Measurements from ENCODE around the gene STARD3.
A peak's percentile ranks its signal among the peaks of the same experiment; 100 is the strongest.

Gene STARD3

DNA sequence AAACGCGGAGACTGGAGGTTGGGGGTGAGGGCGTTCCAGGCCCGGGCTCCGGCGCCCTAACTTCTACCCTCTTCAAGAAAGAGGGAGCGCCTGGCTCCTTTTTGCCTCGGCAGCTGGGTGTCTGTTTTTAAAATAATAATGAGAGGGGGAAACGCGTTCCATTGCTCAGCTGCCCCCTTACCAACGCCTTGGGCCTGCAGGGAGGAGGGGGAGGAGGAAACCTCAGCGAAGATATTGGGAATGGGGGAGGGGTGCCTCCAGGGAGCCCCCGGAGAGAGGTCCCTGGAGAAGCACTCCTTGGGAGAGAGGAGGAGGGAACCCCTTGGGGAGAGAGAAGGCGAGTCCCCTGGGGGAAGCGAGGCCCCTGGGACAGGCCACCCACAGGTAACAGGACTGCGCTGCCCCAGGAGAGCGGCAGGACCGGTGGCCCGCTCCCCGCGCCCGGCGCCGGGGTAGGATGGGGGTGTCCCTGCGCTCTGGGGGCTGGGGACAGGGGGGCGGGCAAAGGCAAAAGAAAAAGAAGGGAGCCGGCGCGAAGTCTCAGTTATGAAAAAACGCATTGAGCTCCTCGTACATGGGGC, 31.9 kb upstream of the STARD3 start:
- DNase-seq, result no peak

DNA sequence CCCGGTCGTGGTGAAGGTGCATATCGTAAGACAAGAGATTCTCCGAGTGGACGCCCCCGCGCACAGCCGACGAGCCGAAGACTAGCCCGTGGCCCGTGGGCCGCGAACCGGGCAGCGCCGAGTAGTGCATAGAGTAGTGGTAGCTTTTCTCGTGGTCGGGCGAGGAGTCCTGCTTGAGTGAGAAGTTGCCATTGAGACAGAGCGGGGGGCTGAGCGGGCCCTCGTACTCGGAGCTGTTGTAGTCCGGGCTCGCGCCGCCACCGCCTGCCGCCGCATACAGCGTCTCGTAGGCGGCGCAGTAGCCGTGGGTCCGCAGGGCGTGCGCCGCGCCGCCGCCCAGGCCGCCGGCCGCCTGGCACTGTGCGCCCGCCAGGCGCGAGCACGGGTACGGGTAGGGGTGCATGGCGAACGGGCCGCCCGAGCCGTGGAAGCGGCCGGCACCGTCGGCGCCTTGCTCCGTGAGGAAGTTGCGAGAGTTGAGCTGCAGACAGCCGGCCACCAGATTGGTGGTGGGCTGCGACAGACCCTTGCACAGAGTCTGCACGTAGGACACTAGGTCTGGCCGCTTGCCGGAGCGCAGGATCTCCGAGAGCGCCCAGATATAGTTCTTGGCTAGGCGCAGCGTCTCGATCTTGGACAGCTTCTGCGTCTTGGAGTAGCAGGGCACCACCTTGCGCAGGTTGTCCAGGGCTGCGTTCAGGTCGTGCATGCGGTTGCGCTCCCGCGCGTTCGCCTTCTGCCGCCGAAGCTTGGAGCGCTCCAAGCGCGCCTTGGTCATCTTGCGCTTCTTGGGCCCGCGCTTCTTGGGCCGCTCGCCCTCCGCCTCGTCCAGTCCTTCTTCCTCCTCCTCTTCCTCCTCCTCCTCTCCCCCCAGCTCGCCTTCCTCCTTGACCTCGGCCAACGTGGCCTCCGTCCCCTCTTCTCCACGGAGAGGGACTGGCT, 31.2 kb upstream of the STARD3 start:
- DNase-seq, result no peak

DNA sequence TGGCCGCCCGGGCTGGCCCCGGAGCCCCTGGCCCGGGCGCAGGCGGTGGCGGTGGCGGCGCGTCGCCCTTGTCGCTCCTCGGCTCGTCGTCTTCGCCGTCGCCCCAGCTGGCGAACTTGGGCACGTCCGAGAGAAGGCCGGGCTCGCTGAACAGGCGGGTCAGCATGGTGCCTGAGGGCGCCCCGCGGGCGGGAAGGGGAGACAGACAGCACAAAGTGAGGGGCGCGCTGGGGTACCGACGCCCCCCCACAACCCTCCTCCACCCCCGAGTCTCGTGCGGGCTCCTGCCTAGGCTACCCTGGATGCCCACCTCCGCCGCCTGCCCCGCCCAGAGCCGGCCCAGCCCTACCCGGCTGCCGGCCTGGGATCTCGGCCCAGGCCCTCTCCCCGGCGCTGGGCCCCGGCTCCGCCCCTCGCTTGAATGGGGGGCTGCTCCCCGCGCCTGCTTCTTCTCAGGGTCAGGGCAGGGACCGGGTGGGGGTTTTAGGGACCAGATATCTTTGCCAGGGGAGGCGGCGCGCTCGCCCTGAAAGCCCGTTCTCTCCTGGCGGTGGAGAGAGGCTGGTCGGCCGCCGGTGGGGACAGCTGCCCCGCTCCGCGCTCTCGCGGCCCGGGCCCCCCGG, 30.4 kb upstream of the STARD3 start:
- DNase-seq, result no peak

DNA sequence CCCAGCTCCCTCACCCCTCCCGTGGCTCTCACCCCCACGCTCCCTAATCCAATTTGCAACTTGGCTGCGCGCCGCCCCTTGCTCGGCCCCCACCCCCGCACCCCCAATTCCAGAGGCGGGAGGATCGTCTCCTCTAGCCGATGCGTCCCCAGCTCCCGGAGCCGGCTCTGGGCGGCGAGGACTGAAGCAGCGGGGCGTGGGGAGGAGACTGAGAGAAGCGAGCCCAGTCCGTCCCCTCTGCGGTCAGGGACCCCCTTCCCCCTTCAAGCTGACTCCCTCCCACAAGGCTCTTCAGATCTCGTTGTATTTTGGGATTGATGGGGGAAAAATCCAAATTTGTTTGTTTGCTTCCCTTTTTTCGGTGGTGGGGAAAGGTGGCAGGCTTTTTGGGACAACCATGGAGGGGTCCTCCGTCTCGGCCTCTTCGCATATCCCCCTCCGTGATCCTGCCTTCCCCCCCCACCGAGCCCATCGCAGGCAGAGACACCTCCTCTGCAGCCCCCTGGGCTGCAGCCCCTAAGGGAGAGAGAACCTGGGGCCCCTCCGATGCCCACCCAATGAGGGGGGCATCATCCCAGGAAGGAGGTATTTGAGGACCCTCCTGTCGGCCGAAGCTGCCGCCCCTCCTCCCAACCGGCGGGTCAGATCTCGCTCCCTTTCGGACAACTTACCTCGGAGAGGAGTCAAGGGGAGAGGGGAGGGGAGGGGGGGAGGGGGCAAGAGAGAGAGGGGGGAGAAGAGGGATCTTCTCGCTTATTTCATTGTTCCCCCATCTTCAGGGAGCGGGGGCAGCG, 29.7 kb upstream of the STARD3 start:
- no peak for DNase-seq

DNA sequence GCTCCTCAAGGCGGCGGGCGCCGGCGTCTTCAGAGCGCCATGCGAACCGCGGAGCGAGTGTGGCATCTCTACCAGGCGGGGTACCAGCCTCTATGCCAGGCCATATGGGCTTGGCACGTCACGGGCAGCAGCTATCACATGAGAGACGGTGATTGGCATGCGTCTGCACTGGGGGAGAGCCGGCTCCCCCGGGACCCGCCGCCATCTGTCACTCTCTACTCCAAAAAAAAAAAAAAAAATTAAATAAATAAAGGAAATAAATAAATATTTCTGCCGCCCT, 29.2 kb upstream of the STARD3 start, which contains the start of gene NEUROD2:
Gene NEUROD2, minus strand, starts transcription at position 70 of the 280 bp plus-strand sequence. CDS start 1,321 bp downstream, outside the sequence.
- DNase-seq, result no peak

DNA sequence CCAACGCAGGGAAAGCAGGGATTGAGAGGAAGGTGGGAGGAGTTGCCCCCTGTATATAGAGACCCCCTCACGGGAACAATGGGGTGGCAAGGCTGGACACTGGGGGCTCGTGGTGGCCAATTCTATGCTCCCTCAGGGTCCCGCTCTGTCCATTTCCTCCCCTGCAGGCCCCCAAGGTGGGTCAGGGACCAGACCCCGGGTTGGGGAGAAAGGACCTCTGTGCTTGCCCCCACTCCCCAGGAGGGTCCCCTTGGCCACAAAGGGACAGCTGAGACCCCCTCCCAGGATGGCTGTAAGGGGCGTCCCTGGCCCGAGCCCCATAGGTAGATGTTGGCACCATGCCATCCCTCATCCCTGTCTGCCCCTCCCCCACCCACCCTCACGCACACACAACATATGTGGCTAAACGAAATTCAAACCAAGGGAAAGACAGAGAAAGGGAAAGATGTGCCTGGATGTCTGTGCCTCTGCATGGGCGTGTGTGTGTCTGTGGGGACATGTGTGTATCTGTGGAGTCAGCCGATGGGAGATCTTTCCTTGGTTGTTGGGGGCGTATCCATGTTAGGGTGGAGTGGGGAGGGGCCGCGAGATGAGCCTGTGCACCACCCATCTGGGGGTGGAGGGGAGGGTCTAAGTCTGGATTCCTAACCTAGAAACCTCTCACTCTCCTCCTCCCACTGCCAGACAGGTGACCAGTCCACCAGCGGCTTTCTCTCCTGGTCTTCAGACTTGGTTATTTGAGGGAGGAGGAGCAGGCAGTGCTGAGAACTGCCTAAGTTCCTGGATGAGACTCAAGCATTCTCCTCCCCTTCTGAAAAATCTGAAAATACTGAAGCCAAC, 28.6 kb upstream of the STARD3 start:
- no peak for DNase-seq

DNA sequence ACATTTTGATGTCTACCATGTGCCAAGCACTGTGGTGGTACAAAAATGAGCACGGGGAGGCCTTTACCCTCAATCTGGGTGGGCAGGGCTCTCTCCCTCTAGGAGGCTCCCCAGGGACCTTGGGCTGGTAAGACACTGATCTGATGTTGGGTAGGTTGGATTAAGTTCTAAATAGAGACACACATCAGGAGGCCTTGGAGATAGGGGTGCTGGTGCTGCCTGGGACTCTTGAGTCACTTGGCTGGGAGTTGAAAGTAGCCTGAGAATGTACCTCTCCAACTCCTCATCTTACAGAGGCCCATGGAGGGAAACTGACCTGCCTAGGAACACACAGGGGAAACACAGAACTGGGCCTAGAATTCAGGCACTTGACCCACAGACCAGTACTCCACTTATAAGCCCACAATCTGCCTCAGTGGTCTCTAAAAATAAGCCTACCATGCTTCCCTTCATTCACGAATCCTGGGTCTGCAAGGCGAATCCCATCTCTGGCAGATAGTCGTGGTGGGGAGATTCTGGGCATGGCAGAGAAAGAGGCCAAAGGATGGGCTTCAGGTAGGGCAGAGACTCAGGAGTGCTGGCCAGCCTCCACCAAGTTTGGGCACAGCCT, 27.4 kb upstream of the STARD3 start:
- no peak for DNase-seq

DNA sequence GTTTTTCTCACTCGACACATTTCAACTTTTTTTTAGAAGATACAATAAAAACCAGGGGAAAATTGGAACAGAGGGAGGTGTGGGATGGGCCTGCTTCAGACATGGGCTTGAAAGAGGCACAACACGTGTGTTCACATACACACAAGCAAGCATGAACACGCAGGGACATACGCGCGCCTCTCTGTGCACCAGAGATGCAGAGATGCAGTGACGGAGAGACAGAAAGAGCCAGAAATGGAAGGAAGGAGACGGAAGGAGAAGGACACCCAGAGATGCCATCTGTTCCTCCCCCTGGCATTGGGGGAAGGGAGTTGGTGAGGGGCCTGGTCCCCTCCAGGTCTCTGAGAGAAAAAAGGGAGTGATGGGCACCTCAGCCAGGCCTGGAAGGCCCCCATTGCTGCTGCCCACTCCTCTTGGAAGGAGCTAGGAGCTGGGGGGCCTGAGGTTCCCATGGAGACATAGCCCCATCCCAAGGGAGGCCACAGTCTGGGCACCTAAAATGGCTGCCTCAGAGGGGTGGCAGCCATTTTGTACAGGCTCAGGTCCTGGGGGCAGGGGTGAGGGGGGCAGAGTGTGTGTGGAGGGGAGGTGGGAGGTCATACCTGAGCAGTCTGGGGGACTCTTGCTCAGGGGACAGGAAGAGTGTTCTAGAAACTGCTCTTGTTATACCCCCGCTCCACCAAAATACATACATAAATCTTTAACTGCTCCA, 25.4 kb upstream of the STARD3 start:
- DNase-seq, result no peak

DNA sequence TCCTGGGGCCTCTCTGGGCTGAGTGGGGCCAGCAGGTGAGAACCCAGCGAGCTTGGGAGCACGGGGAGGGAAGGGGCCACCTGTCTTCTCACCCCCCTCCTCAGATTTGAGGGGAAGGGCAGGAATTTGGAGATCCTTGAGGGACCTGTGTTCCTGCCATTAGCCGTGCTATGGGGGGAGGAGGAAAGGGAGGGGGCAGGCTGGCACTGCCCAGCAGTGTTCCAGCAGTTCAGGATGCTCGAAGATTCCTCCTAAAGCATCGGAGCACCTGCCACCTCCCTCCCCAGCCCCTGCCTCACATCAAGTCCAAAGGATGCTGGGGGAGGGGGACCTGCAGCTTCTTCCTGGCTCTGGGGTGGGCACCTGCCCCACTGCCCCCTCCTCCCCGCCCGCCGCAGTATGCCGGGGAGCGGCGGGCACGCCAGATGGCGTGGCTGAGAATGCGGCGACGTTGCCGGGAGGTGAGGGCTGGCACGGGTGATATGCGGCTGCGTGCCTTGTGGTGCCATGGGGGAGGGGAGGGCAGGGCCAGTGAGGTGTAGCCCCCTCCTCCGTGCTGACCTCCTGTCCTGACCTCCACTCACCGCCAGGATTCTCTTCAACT, 24.6 kb upstream of the STARD3 start:
- DNase-seq, result no peak

DNA sequence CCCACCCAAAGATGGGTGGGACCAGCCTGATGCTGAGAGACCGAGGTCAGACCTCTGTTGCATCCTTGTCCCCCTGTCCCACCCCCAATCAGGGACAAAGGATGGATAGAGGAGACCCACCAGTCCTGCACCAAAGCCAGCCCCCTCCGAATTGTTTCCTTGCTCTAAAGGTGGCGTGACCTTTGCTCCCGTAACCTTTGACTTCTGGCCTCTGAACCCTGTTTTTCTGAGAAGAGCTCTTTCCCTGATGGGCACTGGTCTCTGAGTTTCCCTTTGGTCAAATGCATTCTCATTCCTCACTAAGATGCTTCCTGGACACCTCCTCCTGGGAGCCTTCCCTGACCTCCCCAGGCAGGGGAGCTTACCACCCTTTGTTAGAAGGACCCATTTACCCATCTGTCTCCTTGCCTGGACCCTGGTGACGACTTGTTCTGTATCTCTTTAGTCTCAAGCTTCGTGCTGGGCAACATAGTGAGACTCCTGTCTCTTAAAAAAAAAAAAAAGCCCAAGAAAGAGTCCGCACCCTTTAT, 23.9 kb upstream of the STARD3 start:
- DNase-seq, result no peak

DNA sequence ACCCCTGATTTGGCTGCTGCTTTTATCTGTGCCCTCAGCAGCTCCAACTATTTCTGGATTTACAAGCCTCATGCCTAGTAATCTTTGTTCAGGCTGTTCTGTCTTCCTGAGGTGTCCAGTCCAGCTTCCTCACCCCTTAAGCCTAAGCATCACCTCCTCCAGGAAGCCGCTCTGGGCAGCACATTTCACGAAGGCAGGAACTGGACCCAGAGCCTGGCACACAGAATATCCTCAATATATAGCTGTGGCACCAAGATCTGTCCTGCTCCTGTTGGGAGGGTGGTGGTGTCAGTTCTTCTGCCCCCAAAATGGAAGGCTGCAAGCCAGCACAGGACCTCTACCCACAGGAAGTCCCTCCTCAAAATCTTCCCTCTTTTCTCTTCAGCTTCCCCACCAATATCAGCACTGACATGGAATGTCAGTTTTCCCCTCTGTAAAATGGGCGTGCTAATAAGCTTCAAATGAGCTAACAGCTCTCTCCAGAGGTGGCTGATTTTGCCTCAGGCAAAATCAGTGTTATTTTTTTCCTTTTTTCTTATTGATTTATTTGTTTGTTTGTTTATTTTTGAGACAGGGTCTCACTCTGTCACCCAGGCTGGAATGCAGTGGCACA, 22.3 kb upstream of the STARD3 start:
- no peak for DNase-seq

DNA sequence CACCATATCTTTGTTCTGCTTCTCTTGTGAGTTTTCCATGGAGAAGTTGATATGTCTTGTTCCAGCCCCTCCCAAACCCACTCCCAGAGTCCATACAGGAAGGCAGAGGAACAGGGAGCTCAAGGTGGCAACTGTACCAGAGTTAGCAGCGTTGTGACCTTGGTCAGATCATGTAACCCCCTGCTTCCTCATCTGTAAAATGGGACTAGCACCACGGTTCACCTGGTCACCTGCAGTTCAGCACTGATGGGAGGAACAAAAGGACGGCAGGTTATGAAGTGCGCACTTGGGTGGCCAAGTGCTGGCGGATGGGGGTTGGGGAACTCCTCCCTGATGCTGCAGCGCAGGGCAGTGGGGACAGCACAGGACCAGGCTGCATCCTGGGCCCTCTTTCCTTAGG, 21.5 kb upstream of the STARD3 start:
- no peak for DNase-seq

DNA sequence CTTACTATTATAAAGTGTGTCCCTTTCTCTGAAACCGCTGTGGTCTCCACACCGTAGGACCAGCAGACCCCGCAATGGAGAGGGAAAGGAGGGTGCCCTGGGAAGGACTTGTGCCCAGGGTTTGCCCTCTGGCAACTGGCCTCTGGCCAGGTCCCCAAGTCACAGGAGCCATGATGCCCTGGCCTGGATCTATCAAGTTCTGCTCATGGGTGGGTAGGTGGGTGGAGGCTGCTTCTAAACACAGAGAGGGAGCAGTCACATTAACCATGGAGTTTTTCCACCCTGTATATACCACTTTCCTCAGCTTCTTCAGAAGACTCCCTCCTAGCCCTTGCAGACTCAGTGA, 19.9 kb upstream of the STARD3 start:
- no peak for DNase-seq

DNA sequence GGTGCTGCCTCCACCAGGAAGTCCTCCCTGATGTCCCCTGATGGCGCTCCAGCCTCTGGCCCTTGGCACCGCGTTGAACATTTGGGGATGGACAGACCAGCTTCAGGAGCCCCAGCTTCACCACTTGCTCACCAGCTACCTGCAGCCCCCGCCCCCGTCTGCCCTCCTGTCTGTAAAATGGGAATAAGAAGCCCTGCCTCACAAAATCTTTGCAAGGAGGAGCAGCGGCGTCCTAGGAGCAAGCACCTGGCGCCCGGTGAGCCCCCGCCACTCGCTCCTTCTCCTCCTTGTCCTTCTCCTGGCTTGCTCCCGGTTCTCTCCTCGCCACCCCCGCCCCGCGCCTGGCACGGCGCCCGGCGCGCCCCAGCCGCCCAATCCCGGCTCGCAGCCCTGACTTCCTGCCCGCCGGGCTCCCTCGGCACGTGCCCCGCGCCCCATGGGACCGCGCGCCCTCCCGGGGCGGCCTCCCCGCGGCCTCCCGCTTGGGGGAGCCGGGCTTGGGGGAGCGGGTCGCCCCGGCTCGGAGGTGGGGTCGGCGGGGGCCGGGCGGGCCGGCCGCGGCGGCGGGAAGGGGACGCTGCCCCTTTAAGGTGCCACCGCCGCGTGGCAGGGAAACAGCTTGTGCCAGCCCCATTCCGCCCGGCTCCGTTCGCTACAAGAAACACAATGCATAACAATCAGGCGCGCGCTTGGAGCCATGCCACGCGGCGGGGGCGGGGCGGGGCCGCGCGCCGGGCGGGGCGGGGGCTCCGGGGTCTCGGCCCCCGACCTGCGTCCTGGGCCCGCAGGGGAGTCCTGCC, 19.3 kb upstream of the STARD3 start:
- DNase-seq, result peak; percentile 42

DNA sequence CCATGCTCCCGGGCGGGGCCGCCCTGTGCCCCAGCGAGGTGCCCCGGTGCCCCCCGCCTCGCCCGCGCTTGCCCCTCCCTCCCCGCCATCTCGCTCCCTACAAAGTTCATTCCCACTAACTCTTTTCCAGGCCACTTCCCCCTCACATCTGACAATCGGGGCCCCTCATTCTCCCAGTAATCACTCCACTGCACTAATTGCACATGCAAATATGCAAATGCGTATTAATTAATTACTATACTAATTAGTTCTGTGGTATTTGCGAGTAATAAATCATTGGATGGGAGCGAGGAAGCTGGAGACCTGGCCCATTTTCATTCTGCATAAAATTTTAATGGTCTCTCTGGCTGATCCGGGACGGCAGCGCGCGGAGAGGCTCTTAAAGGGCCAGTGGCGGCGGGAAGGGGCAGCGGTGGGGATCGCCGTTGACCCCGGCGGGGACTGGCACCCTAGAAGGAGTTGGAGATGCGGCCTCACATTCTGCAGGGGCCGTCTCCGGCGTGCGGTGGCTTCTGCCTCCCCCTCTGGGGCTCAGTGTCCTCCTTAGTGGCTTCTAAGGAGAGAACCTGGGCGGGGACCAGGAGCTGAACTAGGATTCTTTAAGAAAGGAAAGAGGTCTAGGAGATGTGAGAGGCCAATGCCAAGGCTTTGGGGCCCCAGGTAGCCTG, 18.6 kb upstream of the STARD3 start:
- DNase-seq, result no peak

DNA sequence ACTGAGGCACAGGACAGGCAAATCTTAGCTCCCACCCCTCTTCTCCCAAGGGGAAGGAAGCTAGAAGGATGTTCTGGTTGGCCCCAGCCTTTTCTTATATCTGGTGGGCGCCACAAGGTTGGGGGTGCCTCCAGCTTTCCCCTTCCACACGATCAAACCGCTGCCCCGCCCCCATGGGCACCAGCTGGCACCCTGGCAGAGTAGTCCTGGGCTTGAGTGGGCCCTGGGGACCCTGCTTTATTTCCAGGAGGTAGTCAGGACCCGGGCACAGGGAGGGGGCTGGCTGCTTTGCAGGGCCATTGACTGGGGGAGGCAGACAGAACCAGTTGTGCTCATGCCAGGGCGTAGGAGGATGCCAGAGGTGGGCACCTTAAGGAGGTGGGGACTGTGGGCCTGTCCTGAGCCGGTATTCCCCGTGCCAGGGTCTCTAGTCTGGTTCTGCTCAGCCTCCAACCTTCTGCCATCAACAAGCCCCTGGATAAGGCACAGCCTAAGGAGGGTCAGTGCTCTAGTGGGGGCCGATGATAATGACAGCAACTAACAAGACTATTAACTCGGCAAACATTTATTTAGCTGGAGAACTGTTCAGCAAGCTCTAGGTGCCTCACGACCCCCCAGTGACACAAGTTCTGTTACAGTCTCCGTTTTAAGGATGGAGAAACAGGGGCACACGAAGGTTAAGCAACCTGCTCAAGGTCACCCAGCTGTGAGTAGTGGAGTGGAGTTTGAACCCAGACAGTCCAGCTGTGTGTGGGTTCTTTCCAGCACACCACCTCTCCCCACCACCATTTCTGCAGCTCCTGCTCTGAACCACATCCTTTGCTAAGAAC, 17.8 kb upstream of the STARD3 start:
- no peak for DNase-seq

DNA sequence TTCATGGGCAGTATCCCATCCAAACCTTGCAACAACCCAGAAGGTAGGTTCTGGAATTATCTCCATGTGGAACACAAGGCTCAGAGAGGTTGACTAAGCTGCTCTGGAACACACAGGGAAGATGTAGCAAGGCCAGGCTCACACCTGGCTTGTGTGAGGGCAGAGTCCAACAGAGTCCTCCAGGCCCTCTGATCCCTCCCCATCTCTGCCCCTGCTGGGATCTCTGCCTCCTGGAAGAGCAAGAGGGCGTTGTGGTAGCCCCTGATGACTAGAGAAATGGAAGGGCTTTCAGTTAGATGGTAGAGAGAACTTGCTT, 17.2 kb upstream of the STARD3 start:
- no peak for DNase-seq

Data from activated gamma-delta T cell treated with Interleukin-2 at 50 U/mL for 16 hours (primary cell).